Erythroblast (primary cell): ENCODE measurements around the gene CA11.

Experiments used
- GATA1 ChIP-seq: IDR thresholded peaks from 2 replicates; pipeline ENCODE4 v1.6.1; 2011; ENCODE audit warnings: low read depth, mild to moderate bottlenecking, control low read depth, low read length, moderate library complexity
- POLR2A ChIP-seq: IDR thresholded peaks from 2 replicates; pipeline ENCODE4 v1.6.1; 2011; ENCODE audit warnings: mild to moderate bottlenecking, low read length

GRCh38 chr19:48651683-48652048 is 5.7 kb upstream of the CA11 start:
- TF ChIP-seq POLR2A (no peak), GATA1 (no peak)
